Mesothelial cell of epicardium (in vitro differentiated cells): Measurements from ENCODE around the gene NUMBL. TPM values are rescaled to one million over a fixed set of nuclear protein-coding genes. Genes with fewer than 3 reads are reported as not detected.

ENCODE experiments used
- DNase-seq, 2 experiments: peaks; one replicate each; pipeline ENCODE4 v3.0.0; 2021; ENCODE audit warnings: low spot score in 2 of 2; ENCODE audit not compliant: unreplicated experiment in 2 of 2
- H3K27ac Mint-ChIP-seq: 2 replicates; pipeline ENCODE4 v1.8.0; 2021; ENCODE audit warnings: mixed read lengths
- H3K27me3 Mint-ChIP-seq: 2 replicates; pipeline ENCODE4 v1.8.0; 2021; ENCODE audit warnings: low read depth, mixed read lengths
- H3K36me3 Mint-ChIP-seq: 2 replicates; pipeline ENCODE4 v1.8.0; 2021; ENCODE audit warnings: mixed read lengths
- H3K4me1 Mint-ChIP-seq: 2 replicates; pipeline ENCODE4 v1.8.0; 2021; ENCODE audit warnings: mixed read lengths
- H3K4me3 Mint-ChIP-seq: 2 replicates; pipeline ENCODE4 v1.8.0; 2021; ENCODE audit warnings: mild to moderate bottlenecking, moderate library complexity, mixed read lengths
- H3K9me3 Mint-ChIP-seq: 2 replicates; pipeline ENCODE4 v1.8.0; 2021; ENCODE audit warnings: mixed read lengths
- total RNA-seq: library from RNA; stranded (reverse); gene quantifications from 3 replicates; pipeline ENCODE4 v1.2.1, GENCODE V29; 2021
- TF ChIP-seq, protein P1 (sequence below): fragments of 200-600 bp; sonication (generic); IDR thresholded peaks from one replicate; pipeline ENCODE4 v1.5.0; 2021; ENCODE audit warnings: antibody characterized with exemption; ENCODE audit not compliant: unreplicated experiment

The NUMBL gene
- total RNA-seq, 1 donor from 2014 or later = 42.5 TPM

DNA sequence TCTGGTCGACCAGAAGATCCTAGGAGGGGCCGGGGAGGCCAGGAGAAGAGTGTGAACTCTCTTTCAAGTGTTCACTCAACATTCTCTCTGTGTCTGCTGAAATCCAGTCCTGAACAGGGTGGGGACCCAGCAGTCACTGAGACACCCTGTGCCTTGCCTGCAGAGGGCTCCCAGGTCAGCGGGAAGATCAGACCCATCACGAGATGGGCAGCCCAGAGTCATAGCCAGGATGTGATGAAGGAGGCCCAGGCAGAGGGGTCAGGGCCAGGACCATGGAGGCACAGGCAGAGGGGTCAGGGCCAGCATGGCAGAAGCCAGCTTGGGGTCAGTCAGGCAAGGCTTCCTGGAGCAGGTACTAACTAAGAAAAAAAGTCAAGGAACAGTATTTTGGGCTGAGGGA lies 9.4 kb downstream of the NUMBL start:
- no peaks in the 10 kb centered on the region for H3K4me1 Mint-ChIP-seq
- no peaks in the 10 kb centered on the region for H3K27me3 Mint-ChIP-seq
- peaks cover 40% of the 10 kb centered on the region for H3K36me3 Mint-ChIP-seq
- H3K9me3 Mint-ChIP-seq = no peaks in the 10 kb centered on the region
- no peak overlapping the region for H3K27ac Mint-ChIP-seq
- H3K4me3 Mint-ChIP-seq = no peak overlapping the region
- TF ChIP-seq, protein P1, sequence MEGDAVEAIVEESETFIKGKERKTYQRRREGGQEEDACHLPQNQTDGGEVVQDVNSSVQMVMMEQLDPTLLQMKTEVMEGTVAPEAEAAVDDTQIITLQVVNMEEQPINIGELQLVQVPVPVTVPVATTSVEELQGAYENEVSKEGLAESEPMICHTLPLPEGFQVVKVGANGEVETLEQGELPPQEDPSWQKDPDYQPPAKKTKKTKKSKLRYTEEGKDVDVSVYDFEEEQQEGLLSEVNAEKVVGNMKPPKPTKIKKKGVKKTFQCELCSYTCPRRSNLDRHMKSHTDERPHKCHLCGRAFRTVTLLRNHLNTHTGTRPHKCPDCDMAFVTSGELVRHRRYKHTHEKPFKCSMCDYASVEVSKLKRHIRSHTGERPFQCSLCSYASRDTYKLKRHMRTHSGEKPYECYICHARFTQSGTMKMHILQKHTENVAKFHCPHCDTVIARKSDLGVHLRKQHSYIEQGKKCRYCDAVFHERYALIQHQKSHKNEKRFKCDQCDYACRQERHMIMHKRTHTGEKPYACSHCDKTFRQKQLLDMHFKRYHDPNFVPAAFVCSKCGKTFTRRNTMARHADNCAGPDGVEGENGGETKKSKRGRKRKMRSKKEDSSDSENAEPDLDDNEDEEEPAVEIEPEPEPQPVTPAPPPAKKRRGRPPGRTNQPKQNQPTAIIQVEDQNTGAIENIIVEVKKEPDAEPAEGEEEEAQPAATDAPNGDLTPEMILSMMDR = no peak
- DNase-seq = no peak

DNA sequence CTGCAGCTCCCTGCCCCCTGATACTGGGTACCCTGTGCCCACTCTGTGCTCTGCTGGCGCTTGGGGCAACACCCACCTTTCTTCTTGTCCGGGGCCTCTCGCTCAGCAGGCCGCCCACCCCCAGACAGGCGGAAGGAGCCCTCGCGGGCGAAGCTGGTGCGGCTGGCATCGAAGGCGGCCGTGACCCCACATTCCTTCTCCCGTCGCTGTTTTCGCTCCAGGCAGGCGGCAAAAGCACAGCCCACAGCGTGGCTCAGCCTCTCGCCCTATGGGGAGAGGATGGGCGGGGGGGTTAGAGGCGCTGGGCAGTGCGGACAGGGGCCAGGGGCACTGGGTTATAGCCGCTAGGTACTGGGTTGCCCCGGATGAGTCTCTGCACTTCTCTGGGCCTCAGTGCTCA lies 13.3 kb downstream of the NUMBL start:
- no peak for DNase-seq
- H3K27ac Mint-ChIP-seq = no peak overlapping the region
- no peaks in the 10 kb centered on the region for H3K27me3 Mint-ChIP-seq
- H3K9me3 Mint-ChIP-seq = no peaks in the 10 kb centered on the region
- TF ChIP-seq, protein P1 = no peak
- H3K4me1 Mint-ChIP-seq = no peaks in the 10 kb centered on the region
- peaks cover 23% of the 10 kb centered on the region for H3K36me3 Mint-ChIP-seq
- no peak overlapping the region for H3K4me3 Mint-ChIP-seq

DNA sequence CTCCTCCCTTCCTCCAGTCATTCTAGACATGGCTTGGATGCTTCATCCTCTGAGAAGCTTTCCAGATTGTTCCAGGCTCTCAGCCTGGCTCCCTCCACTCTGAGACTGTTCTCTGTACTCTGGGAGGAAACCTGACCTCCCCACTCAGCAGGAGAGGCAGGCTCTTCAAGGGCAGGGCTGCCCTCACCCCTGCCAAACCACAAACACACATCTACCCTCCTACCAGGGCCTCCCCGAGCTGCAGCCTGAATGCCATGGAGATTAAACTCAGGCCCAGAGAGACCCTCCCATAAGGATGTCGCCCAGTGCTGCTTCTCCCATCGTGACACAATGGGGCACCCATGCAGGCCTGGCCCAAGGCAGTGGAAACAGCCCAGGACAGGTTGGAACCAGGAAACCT lies 16.2 kb downstream of the NUMBL start:
- Mint-ChIP-seq H3K9me3 (peaks cover 4% of the 10 kb centered on the region), H3K27me3 (no peaks in the 10 kb centered on the region), H3K4me3 (no peak overlapping the region), H3K4me1 (no peaks in the 10 kb centered on the region), H3K27ac (no peak overlapping the region), H3K36me3 (peaks cover 35% of the 10 kb centered on the region)
- TF ChIP-seq, protein P1 = no peak
- no peak for DNase-seq

DNA sequence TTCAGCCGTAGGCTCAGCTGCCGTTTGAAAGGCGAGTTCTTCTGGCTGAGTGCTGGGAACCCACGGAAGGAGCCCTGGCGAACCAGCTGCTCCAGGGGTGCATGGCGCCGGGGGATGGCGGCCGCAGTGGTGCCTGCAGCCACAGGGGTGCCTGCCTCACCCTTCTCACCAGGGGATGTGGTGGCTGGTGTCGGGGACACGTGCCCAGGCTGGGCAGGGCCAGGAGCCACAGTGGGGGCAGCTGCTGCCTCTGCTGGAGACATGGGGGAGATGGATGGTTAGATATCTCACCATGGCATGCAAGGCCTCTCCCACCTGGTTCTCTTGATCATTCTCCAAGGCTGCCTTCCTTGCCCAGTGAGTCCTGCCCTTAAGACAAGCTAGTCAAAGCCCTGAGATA lies 17.1 kb downstream of the NUMBL start:
- H3K4me1 Mint-ChIP-seq = no peaks in the 10 kb centered on the region
- no peak for DNase-seq
- H3K27ac Mint-ChIP-seq = no peak overlapping the region
- H3K27me3 Mint-ChIP-seq = no peaks in the 10 kb centered on the region
- TF ChIP-seq, protein P1 = no peak
- H3K36me3 Mint-ChIP-seq = peaks cover 40% of the 10 kb centered on the region
- peaks cover 4% of the 10 kb centered on the region for H3K9me3 Mint-ChIP-seq
- no peak overlapping the region for H3K4me3 Mint-ChIP-seq

DNA sequence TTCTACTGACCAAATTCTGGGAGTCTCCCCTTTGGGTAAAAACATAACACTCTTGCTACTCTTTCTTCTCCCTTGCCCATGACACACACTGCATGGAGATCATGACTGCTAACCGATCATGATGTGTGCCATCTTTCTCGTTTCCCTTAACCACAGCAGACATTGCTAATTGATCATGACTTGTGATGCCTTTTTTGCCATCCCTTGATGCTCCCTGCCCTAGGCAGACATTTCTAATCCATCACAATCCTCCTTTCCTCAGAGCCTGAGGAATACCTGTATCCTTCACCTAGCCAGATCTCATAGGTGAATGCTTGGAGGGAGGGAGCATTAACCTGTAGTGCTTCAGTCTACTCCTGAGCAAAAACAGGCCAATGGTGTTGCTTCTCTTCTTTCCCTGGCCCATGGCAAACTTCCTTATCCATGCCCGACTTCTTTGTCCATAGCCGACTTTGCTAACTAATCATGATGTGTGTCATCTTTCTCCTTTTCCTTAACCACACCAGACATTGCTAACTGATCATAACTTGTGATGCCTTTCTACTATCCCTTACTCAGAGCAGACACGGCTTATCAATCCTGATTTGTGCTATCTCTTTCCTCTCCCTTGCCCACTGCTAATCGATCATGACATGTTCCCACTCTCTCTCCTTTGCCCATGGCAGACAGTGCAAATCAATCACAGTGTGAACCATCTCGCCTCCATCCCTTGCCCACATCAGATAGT lies 17.7 kb downstream of the NUMBL start:
- Mint-ChIP-seq H3K27me3 (no peaks in the 10 kb centered on the region), H3K4me1 (no peaks in the 10 kb centered on the region), H3K36me3 (peaks cover 37% of the 10 kb centered on the region), H3K27ac (no peak overlapping the region), H3K4me3 (no peak overlapping the region), H3K9me3 (peaks cover 4% of the 10 kb centered on the region)
- DNase-seq = no peak
- TF ChIP-seq, protein P1 = no peak
